Liver (tissue), 9 donors: ENCODE measurements around the gene EXOC4. TPM values are rescaled to one million over a fixed set of nuclear protein-coding genes. Genes with fewer than 3 reads are reported as not detected.

ENCODE experiments used
- DNase-seq: peaks from one replicate; pipeline ENCODE4 v3.0.0-alpha.2; 2017; ENCODE audit warnings: low spot score
- H3K27ac ChIP-seq, 2 donors: one replicate each; pipeline ENCODE4 v1.7.0; 2013; ENCODE audit warnings: inconsistent platforms in 2 of 2, low read length in 2 of 2, control low read depth in 1 of 2, low read depth in 1 of 2, mild to moderate bottlenecking in 1 of 2
- H3K27me3 ChIP-seq, 4 donors: one replicate each; pipeline versions ENCODE4 v1.6.1 to v1.7.0; 2013; ENCODE audit warnings: low read length in 3 of 4, inconsistent platforms in 1 of 4, mild to moderate bottlenecking in 1 of 4, moderate library complexity in 1 of 4; ENCODE audit not compliant: control insufficient read depth in 4 of 4, insufficient read depth in 4 of 4
- H3K36me3 ChIP-seq, 4 donors: one replicate each; pipeline versions ENCODE4 v1.6.1 to v1.7.0; 2013; ENCODE audit warnings: low read length in 3 of 4, mild to moderate bottlenecking in 3 of 4, low read depth in 1 of 4, moderate library complexity in 1 of 4; ENCODE audit not compliant: control insufficient read depth in 4 of 4, insufficient read depth in 3 of 4
- H3K4me1 ChIP-seq, 4 donors: one replicate each; pipeline versions ENCODE4 v1.6.1 to v1.7.0; 2013; ENCODE audit warnings: low read length in 3 of 4, mild to moderate bottlenecking in 3 of 4, moderate library complexity in 1 of 4; ENCODE audit not compliant: control insufficient read depth in 4 of 4, insufficient read depth in 4 of 4
- H3K4me3 ChIP-seq, 3 donors: one replicate each; pipeline versions ENCODE4 v1.6.1 to v1.7.0; 2013; ENCODE audit warnings: low read length in 3 of 3, control low read depth in 1 of 3, low read depth in 1 of 3, mild to moderate bottlenecking in 1 of 3
- H3K9ac ChIP-seq, 2 donors: one replicate each; pipeline ENCODE4 v1.7.0; 2013; ENCODE audit warnings: low read length in 2 of 2, mild to moderate bottlenecking in 2 of 2, moderate library complexity in 2 of 2, control low read depth in 1 of 2, low read depth in 1 of 2
- H3K9me3 ChIP-seq, 4 donors: one replicate each; pipeline versions ENCODE4 v1.6.1 to v1.7.0; 2013; ENCODE audit warnings: low read length in 3 of 4; ENCODE audit not compliant: control insufficient read depth in 4 of 4
- ATF3 ChIP-seq: IDR thresholded peaks from 2 replicates; pipeline ENCODE4 v1.6.1; 2016; ENCODE audit warnings: antibody characterized with exemption
- CTCF ChIP-seq: fragments of 150-350 bp; IDR thresholded peaks from 2 replicates; pipeline ENCODE4 v1.5.1; 2017; ENCODE audit warnings: improper control_type of control experiment, low read depth, low read length; ENCODE audit not compliant: missing input control
- EGR1 ChIP-seq, 2 donors: IDR thresholded peaks; 2 replicates each; pipeline ENCODE4 v1.6.1; 2016 to 2018; ENCODE audit warnings: antibody characterized with exemption in 2 of 2, low read depth in 2 of 2
- FOXA1 ChIP-seq: IDR thresholded peaks from 2 replicates; pipeline ENCODE4 v1.6.1; 2016; ENCODE audit warnings: antibody characterized with exemption
- FOXA2 ChIP-seq: IDR thresholded peaks from 2 replicates; pipeline ENCODE4 v1.6.1; 2016; ENCODE audit warnings: antibody characterized with exemption
- GABPA ChIP-seq, 2 donors: IDR thresholded peaks in 1 of 2; conservative IDR thresholded peaks in 1 of 2; 2 replicates each; pipeline ENCODE4 v1.6.1; 2016; ENCODE audit warnings: antibody characterized with exemption in 2 of 2, mild to moderate bottlenecking in 1 of 2, moderate library complexity in 1 of 2
- HNF4A ChIP-seq, 2 donors: conservative IDR thresholded peaks; 2 replicates each; pipeline ENCODE4 v1.6.1; 2016; ENCODE audit warnings: antibody characterized with exemption in 2 of 2, mild to moderate bottlenecking in 2 of 2
- HNF4G ChIP-seq: IDR thresholded peaks from 2 replicates; pipeline ENCODE4 v1.6.1; 2016; ENCODE audit warnings: antibody characterized with exemption
- JUND ChIP-seq, 2 donors: IDR thresholded peaks; 2 replicates each; pipeline ENCODE4 v1.6.1; 2016; ENCODE audit warnings: antibody characterized with exemption in 2 of 2
- MAX ChIP-seq: IDR thresholded peaks from 2 replicates; pipeline ENCODE4 v1.6.1; 2016; ENCODE audit warnings: antibody characterized with exemption
- NR2F2 ChIP-seq: IDR thresholded peaks from 2 replicates; pipeline ENCODE4 v1.6.1; 2016; ENCODE audit warnings: antibody characterized with exemption
- RAD21 ChIP-seq, 2 donors: IDR thresholded peaks; 2 replicates each; pipeline ENCODE4 v1.6.1; 2016; ENCODE audit warnings: antibody characterized with exemption in 2 of 2, mild to moderate bottlenecking in 2 of 2
- REST ChIP-seq: IDR thresholded peaks from 2 replicates; pipeline ENCODE4 v1.6.1; 2016; ENCODE audit warnings: antibody characterized with exemption, mild to moderate bottlenecking
- RXRA ChIP-seq, 2 donors: IDR thresholded peaks; 2 replicates each; pipeline ENCODE4 v1.6.1; 2017 to 2018; ENCODE audit warnings: antibody characterized with exemption in 2 of 2, mild to moderate bottlenecking in 1 of 2
- SP1 ChIP-seq: IDR thresholded peaks from 2 replicates; pipeline ENCODE4 v1.6.1; 2018; ENCODE audit warnings: antibody characterized with exemption, mild to moderate bottlenecking
- TAF1 ChIP-seq: conservative IDR thresholded peaks from 2 replicates; pipeline ENCODE4 v1.6.1; 2016; ENCODE audit warnings: antibody characterized with exemption, mild to moderate bottlenecking
- YY1 ChIP-seq: IDR thresholded peaks from 2 replicates; pipeline ENCODE4 v1.6.1; 2016; ENCODE audit warnings: antibody characterized with exemption, mild to moderate bottlenecking
- ZBTB33 ChIP-seq: IDR thresholded peaks from 2 replicates; pipeline ENCODE4 v1.6.1; 2016; ENCODE audit warnings: antibody characterized with exemption
- WGBS: extraction: QIAGEN DNeasy Blood & Tissue Kit; methylation state at CpG from one replicate; pipeline ENCODE4 v1.1.7; 2013; 5-methylcytosine and 5-hydroxymethylcytosine counted together
- polyA plus RNA-seq, 2 donors: library from polyadenylated mRNA; stranded (reverse) in 1 of 2; unstranded in 1 of 2; fragments of 200-250 nt in 1 of 2; fragments of >200 nt in 1 of 2; fragmentation: Nextera tagmentation in 1 of 2; extraction: Ambion mirVana in 1 of 2; gene quantifications; one replicate each; pipeline versions ENCODE4 v1.2.1 to v1.2.3, GENCODE V29; 2013 to 2015
- total RNA-seq, 2 donors: library from RNA; depleted of rRNA; stranded (reverse); fragments of >200 nt; gene quantifications; one replicate each; pipeline ENCODE4 v1.2.3, GENCODE V29; 2014
- donor health status: healthy.
- donor health status: healthy.
- donor health status: healthy.
- donor health status: healthy.
- donor health status: healthy.

Gene EXOC4
- total and polyA plus RNA-seq, 4 donors = 9.5 to 55.9 (median 23.6) TPM

- Histone ChIP-seq H3K4me1 (no peaks in the 10 kb centered on the region), H3K36me3 (peaks cover 0 to 3% (median 1%) of the 10 kb centered on the region in 4 donors), H3K4me3 (no peak overlapping the region), H3K27ac (no peak overlapping the region), H3K9ac (no peak overlapping the region), H3K9me3 (no peaks in the 10 kb centered on the region), H3K27me3 (no peaks in the 10 kb centered on the region)
- no peak for DNase-seq
- TF ChIP-seq TAF1 (no peak), NR2F2 (no peak), RXRA (IDR thresholded peaks at IDR 0.05) (no peak), HNF4A (conservative IDR thresholded peaks at IDR 0.05) (no peak), SP1 (no peak), GABPA (IDR thresholded peaks at IDR 0.05 in 1 of 2, conservative IDR thresholded peaks at IDR 0.05 in 1 of 2) (no peak)
- 92% methylated on average over 2 of the region's 2 CpGs for WGBS
These were observed 31.2 kb downstream of the EXOC4 start for GRCh38 chr7:133284092-133284491.

- H3K4me1 ChIP-seq = no peaks in the 10 kb centered on the region
- no peaks in the 10 kb centered on the region for H3K9me3 ChIP-seq
- no peak for DNase-seq
- H3K9ac ChIP-seq = no peak overlapping the region
- TF ChIP-seq JUND (IDR thresholded peaks at IDR 0.05) (no peak), MAX (no peak), RAD21 (IDR thresholded peaks at IDR 0.05) (no peak), ZBTB33 (no peak), EGR1 (IDR thresholded peaks at IDR 0.05; ENCODE audit: low read depth in 2 of 2) (no peak), SP1 (no peak), HNF4G (no peak), CTCF (no peak), FOXA2 (no peak), TAF1 (no peak), GABPA (IDR thresholded peaks at IDR 0.05 in 1 of 2, conservative IDR thresholded peaks at IDR 0.05 in 1 of 2) (no peak), YY1 (no peak)
- no peak overlapping the region for H3K4me3 ChIP-seq
- no peaks in the 10 kb centered on the region for H3K27me3 ChIP-seq
- H3K27ac ChIP-seq = no peak overlapping the region
- WGBS = 99% methylated on average over 1 of the region's 1 CpG
- H3K36me3 ChIP-seq = peaks cover 0 to 15% (median 8%) of the 10 kb centered on the region in 4 donors
These were observed 36.1 kb downstream of the EXOC4 start for GRCh38 chr7:133288970-133289369.

DNA sequence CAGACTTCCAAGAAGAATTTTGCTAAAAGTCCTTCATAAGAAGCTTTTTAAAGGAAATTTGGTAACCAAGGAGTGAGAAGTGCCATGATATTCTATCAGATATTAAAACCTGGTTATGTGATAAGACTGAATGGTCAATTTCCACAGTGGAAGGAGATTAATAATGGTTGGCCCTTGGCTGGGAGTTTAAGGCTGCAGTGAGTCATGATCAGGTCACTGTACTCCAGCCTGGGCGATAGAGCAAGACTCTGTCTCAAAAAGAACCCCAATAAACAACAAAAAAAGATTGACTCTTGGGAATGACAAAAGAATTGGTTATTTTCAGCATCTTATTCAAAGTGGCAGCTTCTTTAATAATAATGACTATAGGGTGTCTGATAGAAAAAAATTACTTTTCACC, 37.2 kb downstream of the EXOC4 start:
- Histone ChIP-seq H3K9ac (no peak overlapping the region), H3K4me1 (no peaks in the 10 kb centered on the region), H3K36me3 (peaks cover 0 to 15% (median 8%) of the 10 kb centered on the region in 4 donors), H3K27ac (no peak overlapping the region), H3K27me3 (no peaks in the 10 kb centered on the region), H3K4me3 (no peak overlapping the region), H3K9me3 (no peaks in the 10 kb centered on the region)
- WGBS = 84% methylated on average over 1 of the region's 1 CpG
- no peak for DNase-seq
- TF ChIP-seq ZBTB33 (no peak), RAD21 (IDR thresholded peaks at IDR 0.05) (no peak), YY1 (no peak), FOXA1 (no peak), HNF4A (conservative IDR thresholded peaks at IDR 0.05) (no peak), RXRA (IDR thresholded peaks at IDR 0.05) (no peak), EGR1 (IDR thresholded peaks at IDR 0.05; ENCODE audit: low read depth in 2 of 2) (no peak), ATF3 (no peak), GABPA (IDR thresholded peaks at IDR 0.05 in 1 of 2, conservative IDR thresholded peaks at IDR 0.05 in 1 of 2) (no peak), REST (no peak), JUND (IDR thresholded peaks at IDR 0.05) (no peak), HNF4G (no peak), SP1 (no peak), NR2F2 (no peak)
